ENCODE measurements around the gene FKBP14. TPM values are rescaled to one million over a fixed set of nuclear protein-coding genes. Genes with fewer than 3 reads are reported as not detected.
A peak's percentile ranks its signal among the peaks of the same experiment; 100 is the strongest.
"Not testable (repeated sequence)": the region's sequence is repeated elsewhere in the genome, so short reads cannot be mapped to it uniquely, and the experiment has no call there.

The FKBP14 gene
- polyA plus RNA-seq, 1 experiment: 14.9 TPM

DNA sequence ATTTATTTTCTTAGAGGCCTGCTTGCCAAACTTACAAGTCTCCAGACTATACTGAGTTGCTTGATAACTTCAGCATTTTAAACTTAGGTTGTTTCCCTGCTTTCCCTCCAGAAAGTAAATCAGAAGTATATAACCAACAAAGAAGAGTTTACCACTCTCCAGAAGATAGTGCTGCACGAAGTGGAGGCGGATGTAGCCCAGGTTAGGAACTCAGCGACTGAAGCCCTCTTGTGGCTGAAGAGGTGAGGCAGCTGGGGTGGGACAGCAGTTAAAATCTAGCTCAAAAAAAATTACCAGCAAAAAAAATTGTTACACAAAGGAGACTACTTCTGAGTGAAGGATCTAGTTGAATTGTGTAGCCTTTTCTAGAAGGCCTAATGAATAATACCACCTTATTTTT, 35.3 kb upstream of the FKBP14 start:
- DNase-seq (ENCODE audit: low read depth): not testable (repeated sequence)
- peak; percentile 65 for TF ChIP-seq CTCF (IDR thresholded peaks at IDR 0.05; ENCODE audit: insufficient read depth, low read depth, low read length)

GRCh38 chr7:30057741-30058140, 31.2 kb upstream of the FKBP14 start:
- TF ChIP-seq CTCF (IDR thresholded peaks at IDR 0.05; ENCODE audit: insufficient read depth, low read depth, low read length): no peak
- no peak overlapping the region for H3K4me3 ChIP-seq (ENCODE audit: low read depth, low read length)
- ChIA-PET CTCF (no interaction called here), POLR2A (no interaction called here)
- no peak for DNase-seq (ENCODE audit: low read depth)
- H3K27me3 ChIP-seq (ENCODE audit: control insufficient read depth, insufficient read depth, low read length): no peaks in the 10 kb centered on the region
- peaks cover 1% of the 10 kb centered on the region; the same call in 1 of the 2 replicates for H3K36me3 ChIP-seq (ENCODE audit: control insufficient read depth, insufficient read depth, low read length)

More for the DNA sequence above, 35.3 kb upstream of the FKBP14 start:
- H3K4me3 ChIP-seq (ENCODE audit: low read depth, low read length); POLR2A ChIA-PET; H3K36me3 ChIP-seq (ENCODE audit: control insufficient read depth, insufficient read depth, low read length); H3K27me3 ChIP-seq (ENCODE audit: control insufficient read depth, insufficient read depth, low read length): not testable (repeated sequence)
- CTCF ChIA-PET: interaction anchor here (0.6 to 3.2 kb wide), 38 partner anchors 9 to 314 kb away, joined by 3 to 29 read pairs (median 5); partner anchors contain the start of genes FKBP14 and PLEKHA8

DNA sequence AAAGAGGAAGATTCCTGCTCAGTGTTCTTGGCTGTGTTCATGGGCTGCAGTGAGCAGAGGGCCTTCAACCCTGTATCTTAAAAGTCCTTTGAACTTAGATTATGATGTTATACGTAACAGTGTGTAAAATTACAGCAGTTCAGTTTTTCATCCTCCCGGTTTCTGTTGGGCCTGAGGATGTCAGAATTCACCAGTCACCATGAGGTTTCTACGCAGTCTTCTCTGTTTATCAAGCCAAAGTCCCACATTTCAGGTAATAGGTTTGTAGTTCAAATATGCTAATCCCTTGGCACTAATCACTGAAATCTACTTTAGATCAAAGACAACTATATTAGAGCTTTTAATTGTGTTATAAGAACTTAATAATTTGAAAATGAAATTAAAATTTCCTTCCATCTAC, 26.6 kb upstream of the FKBP14 start:
- no peak for DNase-seq (ENCODE audit: low read depth)
- Histone ChIP-seq H3K4me3 (ENCODE audit: low read depth, low read length) (no peak overlapping the region), H3K27me3 (ENCODE audit: control insufficient read depth, insufficient read depth, low read length) (no peaks in the 10 kb centered on the region), H3K36me3 (ENCODE audit: control insufficient read depth, insufficient read depth, low read length) (peaks cover 4% of the 10 kb centered on the region)
- no peak for TF ChIP-seq CTCF (IDR thresholded peaks at IDR 0.05; ENCODE audit: insufficient read depth, low read depth, low read length)
- ChIA-PET POLR2A (no interaction called here), CTCF (no interaction called here)

DNA sequence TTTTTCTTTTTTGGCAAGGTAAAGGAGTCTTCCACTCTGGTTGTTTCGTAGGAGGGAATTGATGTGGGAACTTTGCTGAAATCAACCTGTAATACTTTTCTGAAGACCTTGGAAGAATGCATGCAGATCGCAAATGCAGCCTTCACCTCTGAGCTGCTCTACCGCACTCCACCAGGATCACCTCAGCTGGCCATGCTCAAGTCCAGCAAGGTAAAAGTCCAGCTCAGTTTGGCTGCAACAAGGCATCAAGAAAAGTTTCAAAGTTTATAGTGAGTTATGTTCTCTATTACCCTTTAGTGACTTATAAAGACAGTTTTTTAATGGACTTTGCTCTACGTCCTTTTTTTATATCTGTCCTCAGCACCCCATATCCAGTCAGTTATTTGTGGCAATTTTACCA, 22.7 kb upstream of the FKBP14 start:
- H3K4me3 ChIP-seq (ENCODE audit: low read depth, low read length): no peak overlapping the region
- no peak for DNase-seq (ENCODE audit: low read depth)
- ChIA-PET POLR2A (no interaction called here), CTCF (interaction anchor here (1.0 to 3.2 kb wide), 3 partner anchors 9 to 13 kb away, joined by 3 to 15 read pairs (median 3); no protein-coding TSS in a partner anchor)
- TF ChIP-seq CTCF (IDR thresholded peaks at IDR 0.05; ENCODE audit: insufficient read depth, low read depth, low read length): no peak
- H3K36me3 ChIP-seq (ENCODE audit: control insufficient read depth, insufficient read depth, low read length): peaks cover 8% of the 10 kb centered on the region
- H3K27me3 ChIP-seq (ENCODE audit: control insufficient read depth, insufficient read depth, low read length): no peaks in the 10 kb centered on the region

GRCh38 chr7:30048582-30048981, 22.1 kb upstream of the FKBP14 start:
- Histone ChIP-seq H3K36me3 (ENCODE audit: control insufficient read depth, insufficient read depth, low read length) (peaks cover 8% of the 10 kb centered on the region), H3K27me3 (ENCODE audit: control insufficient read depth, insufficient read depth, low read length) (no peaks in the 10 kb centered on the region), H3K4me3 (ENCODE audit: low read depth, low read length) (no peak overlapping the region)
- CTCF ChIA-PET: interaction anchor here (0.8 to 3.2 kb wide), 4 partner anchors 8 to 13 kb away, joined by 3 to 15 read pairs (median 3); no protein-coding TSS in a partner anchor
- no peak for TF ChIP-seq CTCF (IDR thresholded peaks at IDR 0.05; ENCODE audit: insufficient read depth, low read depth, low read length)
- POLR2A ChIA-PET: no interaction called here
- no peak for DNase-seq (ENCODE audit: low read depth)
